ENCODE measurements around the gene SEC14L2. TPM values are rescaled to one million over a fixed set of nuclear protein-coding genes. Genes with fewer than 3 reads are reported as not detected.
"Not testable (repeated sequence)": the region's sequence is repeated elsewhere in the genome, so short reads cannot be mapped to it uniquely, and the experiment has no call there.

The SEC14L2 gene
- total and polyA plus RNA-seq, 2 donors (not counting 1 experiment from before 2014, with no cell fraction given) = 0.24 to 0.67 TPM

- no peak for DNase-seq
- Histone ChIP-seq H3K27me3 (replicated peaks in 1 of 4; ENCODE audit: control extremely low read depth in 1 of 4, control insufficient read depth in 3 of 4, insufficient read depth in 4 of 4, low read length in 3 of 4) (peaks cover 0 to 23% (median 17%) of the 10 kb centered on the region in 4 experiments), H3K27ac (ENCODE audit: low read length in 2 of 2) (no peak overlapping the region), H3K4me1 (ENCODE audit: control insufficient read depth in 2 of 2, insufficient read depth in 2 of 2, low read length in 2 of 2) (peaks cover 7 to 12% of the 10 kb centered on the region in 2 donors), H3K9ac (ENCODE audit: low read length) (no peak overlapping the region), H3K9me3 (ENCODE audit: control extremely low read depth in 1 of 3, control insufficient read depth in 2 of 3, insufficient read depth in 1 of 3, low read length in 2 of 3) (peaks cover 0 to 8% (median 0%) of the 10 kb centered on the region in 3 donors), H4K20me1 (ENCODE audit: control insufficient read depth, insufficient read depth, low read length, poor library complexity, severe bottlenecking) (no peaks in the 10 kb centered on the region), H3K36me3 (replicated peaks in 1 of 2; ENCODE audit: control extremely low read depth in 1 of 2, control insufficient read depth in 1 of 2, extremely low read depth in 1 of 2, insufficient read depth in 2 of 2, low read length in 1 of 2) (no peaks in the 10 kb centered on the region), H2AFZ (ENCODE audit: insufficient read depth, low read depth, low read length, poor library complexity, severe bottlenecking) (no peak overlapping the region), H3K4me2 (replicated peaks; ENCODE audit: low read depth, low read length, poor library complexity, severe bottlenecking) (no peak overlapping the region), H3K4me3 (ENCODE audit: control extremely low read depth in 1 of 5, extremely low read depth in 1 of 5, insufficient read depth in 1 of 5, low read depth in 2 of 5, low read length in 4 of 5) (no peak overlapping the region), H3K79me2 (ENCODE audit: control insufficient read depth, insufficient read depth, low read length) (no peaks in the 10 kb centered on the region)
- no peak overlapping the region for H3K4me3 Mint-ChIP-seq
- intact Hi-C loops (cut with micrococcal nuclease) = no loop called here
- no peak overlapping the region for H3K27ac Mint-ChIP-seq
- WGBS (ENCODE audit: insufficient coverage) = 90% methylated on average over 4 of the region's 5 CpGs
- TF ChIP-seq CTCF (IDR thresholded peaks at IDR 0.05) (no peak), EZH2 (IDR thresholded peaks at IDR 0.05; ENCODE audit: borderline replicate concordance, insufficient read depth, low read depth, low read length, poor library complexity, severe bottlenecking) (no peak)
- no peaks in the 10 kb centered on the region for H3K9me3 Mint-ChIP-seq (ENCODE audit: insufficient read depth)
- H3K27me3 Mint-ChIP-seq = peaks cover 18% of the 10 kb centered on the region
- ChIA-PET CTCF (interaction anchor here (0.9 to 1.5 kb wide), 4 partner anchors 9 to 115 kb away, joined by 3 read pairs; no protein-coding TSS in a partner anchor), POLR2A (interaction anchor here (0.6 kb wide), 1 partner anchor 121 kb away, joined by 3 read pairs; no protein-coding TSS in a partner anchor)
- ATAC-seq (ENCODE audit: low read depth) = no peak
- peaks cover 4% of the 10 kb centered on the region for H3K4me1 Mint-ChIP-seq
Observed at GRCh38 chr22:30402028-30402765, 5.4 kb downstream of the SEC14L2 start.

GRCh38 chr22:30402766-30403104, 5.9 kb downstream of the SEC14L2 start:
- H3K79me2 ChIP-seq (ENCODE audit: control insufficient read depth, insufficient read depth, low read length); H2AFZ ChIP-seq (ENCODE audit: insufficient read depth, low read depth, low read length, poor library complexity, severe bottlenecking); H4K20me1 ChIP-seq (ENCODE audit: control insufficient read depth, insufficient read depth, low read length, poor library complexity, severe bottlenecking); H3K9me3 Mint-ChIP-seq (ENCODE audit: insufficient read depth); H3K4me3 ChIP-seq (ENCODE audit: control extremely low read depth in 1 of 5, extremely low read depth in 1 of 5, insufficient read depth in 1 of 5, low read depth in 2 of 5, low read length in 4 of 5); H3K4me2 ChIP-seq (replicated peaks; ENCODE audit: low read depth, low read length, poor library complexity, severe bottlenecking); H3K9ac ChIP-seq (ENCODE audit: low read length); H3K4me1 Mint-ChIP-seq; H3K4me1 ChIP-seq (ENCODE audit: control insufficient read depth in 2 of 2, insufficient read depth in 2 of 2, low read length in 2 of 2); DNase-seq; H3K36me3 ChIP-seq (replicated peaks in 1 of 2; ENCODE audit: control extremely low read depth in 1 of 2, control insufficient read depth in 1 of 2, extremely low read depth in 1 of 2, insufficient read depth in 2 of 2, low read length in 1 of 2); intact Hi-C loops (cut with micrococcal nuclease); H3K9me3 ChIP-seq (ENCODE audit: control extremely low read depth in 1 of 3, control insufficient read depth in 2 of 3, insufficient read depth in 1 of 3, low read length in 2 of 3); ATAC-seq (ENCODE audit: low read depth); H3K27ac Mint-ChIP-seq; H3K27ac ChIP-seq (ENCODE audit: low read length in 2 of 2); H3K4me3 Mint-ChIP-seq: not testable (repeated sequence)
- WGBS (ENCODE audit: insufficient coverage) = 96% methylated on average over 4 of the region's 5 CpGs
- CTCF ChIA-PET = interaction anchor here (1.2 kb wide), 1 partner anchor 10 kb away, joined by 3 read pairs; no protein-coding TSS in a partner anchor
- H3K27me3 Mint-ChIP-seq = peaks cover 15% of the 10 kb centered on the region
- POLR2A ChIA-PET = interaction anchor here (0.6 kb wide), 1 partner anchor 121 kb away, joined by 3 read pairs; no protein-coding TSS in a partner anchor
- H3K27me3 ChIP-seq (replicated peaks in 1 of 4; ENCODE audit: control extremely low read depth in 1 of 4, control insufficient read depth in 3 of 4, insufficient read depth in 4 of 4, low read length in 3 of 4) = peaks cover 0 to 18% (median 12%) of the 10 kb centered on the region in 4 experiments
